Right renal cortex interstitium (tissue), 3 donors: ENCODE data around the gene CALHM4. TPM values are rescaled to one million over a fixed set of nuclear protein-coding genes. Genes with fewer than 3 reads are reported as not detected.

Experiments
- DNase-seq, 3 donors: peaks; one replicate each; pipeline ENCODE4 v3.0.0-alpha.2; 2013; ENCODE audit warnings: low read depth in 3 of 3, low spot score in 2 of 3
- polyA plus RNA-seq, 3 donors: library from polyadenylated mRNA; unstranded; fragments of 120-200 nt; gene quantifications; one replicate each; pipeline ENCODE4 v1.2.1, GENCODE V29; 2013; ENCODE audit not compliant: insufficient read length in 3 of 3

The CALHM4 gene, protein sequence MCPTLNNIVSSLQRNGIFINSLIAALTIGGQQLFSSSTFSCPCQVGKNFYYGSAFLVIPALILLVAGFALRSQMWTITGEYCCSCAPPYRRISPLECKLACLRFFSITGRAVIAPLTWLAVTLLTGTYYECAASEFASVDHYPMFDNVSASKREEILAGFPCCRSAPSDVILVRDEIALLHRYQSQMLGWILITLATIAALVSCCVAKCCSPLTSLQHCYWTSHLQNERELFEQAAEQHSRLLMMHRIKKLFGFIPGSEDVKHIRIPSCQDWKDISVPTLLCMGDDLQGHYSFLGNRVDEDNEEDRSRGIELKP
- 1 to 10 TPM in 2 of 3 donors, under 1 TPM in 1; 0.94 to 1.3 (median 1.1) TPM for polyA plus RNA-seq

DNA sequence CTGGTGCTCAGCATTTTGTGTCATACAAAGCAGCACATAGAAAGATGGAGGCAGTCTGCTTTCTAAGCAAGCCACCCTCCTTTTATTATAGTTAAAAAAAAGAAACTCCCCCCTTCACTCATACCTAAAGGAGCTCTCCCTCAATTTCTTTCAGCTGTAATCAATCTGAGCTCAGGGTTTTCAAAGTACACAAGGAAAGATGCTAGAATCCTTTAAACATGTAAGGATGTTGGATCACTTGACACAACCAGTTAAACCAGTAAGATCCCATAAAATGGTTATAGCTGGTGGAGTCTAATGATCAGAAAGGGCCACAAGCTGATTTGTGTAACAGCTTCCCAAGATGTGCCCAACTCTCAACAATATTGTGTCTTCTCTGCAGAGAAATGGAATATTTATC, at the start of gene CALHM4:
Gene CALHM4, plus strand, starts transcription at position 301 of the 400 bp plus-strand sequence. Its CDS starts 43 bp downstream, at position 344.
- no peak for DNase-seq

DNA sequence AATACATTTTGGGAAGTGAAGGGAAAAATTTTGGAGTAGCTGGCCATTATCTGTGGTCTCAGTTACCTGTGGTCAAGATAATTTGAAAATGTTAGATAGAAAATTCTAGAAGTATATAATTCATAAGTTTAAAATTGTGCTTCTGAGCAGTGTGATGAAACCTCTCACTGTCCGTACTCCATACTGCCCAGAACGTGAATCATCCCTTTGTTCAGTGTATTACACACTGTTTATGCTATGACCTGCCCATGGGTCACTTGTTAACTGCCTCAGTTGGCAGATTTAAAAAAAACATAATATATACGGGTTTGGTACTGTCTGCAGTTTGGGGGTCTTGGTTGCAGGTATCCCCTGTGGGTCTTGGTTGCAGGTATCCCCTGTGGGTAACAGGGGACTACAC, 46.2 kb upstream of the CALHM4 start:
- DNase-seq: no peak

DNA sequence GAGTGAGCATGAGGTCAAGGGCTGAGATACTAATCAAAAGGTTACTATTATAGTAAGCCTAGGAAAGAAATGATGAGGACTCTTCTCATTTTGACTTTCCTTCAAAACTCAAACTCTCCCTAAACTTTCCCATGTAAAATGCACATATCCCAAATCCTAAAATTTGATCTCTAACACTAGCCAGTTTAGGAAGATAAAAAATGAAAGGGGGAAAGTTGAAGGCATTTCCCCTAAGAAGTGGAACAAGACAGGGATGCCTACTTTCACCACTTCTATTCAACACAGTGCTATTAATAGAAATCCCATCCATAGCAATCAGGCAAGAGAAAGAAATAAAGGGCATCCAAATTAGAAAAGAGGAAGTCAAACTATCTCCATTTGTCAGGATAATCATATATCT, 45.0 kb upstream of the CALHM4 start:
- no peak for DNase-seq

DNA sequence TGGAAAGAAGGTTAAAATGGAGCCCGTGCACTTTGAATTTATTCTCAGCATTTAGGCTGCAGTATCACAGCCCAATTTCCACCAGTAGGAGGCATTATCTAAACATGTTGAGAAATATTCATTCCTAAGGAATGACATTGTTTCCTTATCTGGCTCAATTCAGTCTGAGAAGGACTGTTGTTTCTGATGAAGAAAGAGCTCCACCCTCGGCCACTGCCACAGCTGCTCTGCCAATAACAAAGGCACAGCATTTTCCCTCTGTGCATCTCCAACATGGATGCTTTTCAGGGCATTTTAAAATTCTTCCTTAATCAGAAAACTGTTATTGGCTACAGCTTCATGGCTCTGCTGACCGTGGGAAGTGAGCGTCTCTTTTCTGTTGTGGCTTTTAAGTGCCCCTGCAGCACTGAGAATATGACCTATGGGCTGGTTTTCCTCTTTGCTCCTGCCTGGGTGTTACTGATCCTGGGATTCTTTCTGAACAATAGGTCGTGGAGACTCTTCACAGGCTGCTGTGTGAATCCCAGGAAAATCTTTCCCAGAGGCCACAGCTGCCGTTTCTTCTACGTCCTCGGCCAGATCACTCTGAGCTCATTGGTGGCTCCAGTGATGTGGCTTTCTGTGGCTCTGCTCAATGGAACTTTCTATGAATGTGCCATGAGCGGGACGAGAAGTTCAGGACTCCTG, 42.0 kb upstream of the CALHM4 start, which contains the start of gene CALHM5:
Gene CALHM5, plus strand, starts transcription at position 216 of the 687 bp plus-strand sequence. Its CDS starts 58 bp downstream, at position 274.
- DNase-seq: no peak

GRCh38 chr6:116512111-116512559, 41.4 kb upstream of the CALHM4 start:
- no peak for DNase-seq

DNA sequence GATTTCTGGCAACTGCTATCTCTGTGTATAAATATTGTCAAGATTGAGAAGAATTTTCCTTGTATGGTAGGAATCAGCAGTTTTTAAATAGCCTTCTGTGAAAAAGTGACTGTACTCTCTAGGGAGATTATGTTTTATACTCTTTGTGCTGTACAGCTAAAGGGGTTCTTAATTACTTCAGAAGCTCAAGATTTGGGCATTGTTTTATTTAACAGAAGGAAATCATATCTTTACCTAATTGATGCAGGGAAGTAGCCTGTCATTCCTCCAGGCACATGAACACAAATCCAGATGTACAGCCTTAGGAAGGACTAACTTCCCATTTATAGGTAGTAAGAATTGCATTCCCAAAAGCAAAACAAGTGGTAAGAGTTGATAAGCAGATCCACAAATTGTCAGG, 40.8 kb upstream of the CALHM4 start:
- no peak for DNase-seq

DNA sequence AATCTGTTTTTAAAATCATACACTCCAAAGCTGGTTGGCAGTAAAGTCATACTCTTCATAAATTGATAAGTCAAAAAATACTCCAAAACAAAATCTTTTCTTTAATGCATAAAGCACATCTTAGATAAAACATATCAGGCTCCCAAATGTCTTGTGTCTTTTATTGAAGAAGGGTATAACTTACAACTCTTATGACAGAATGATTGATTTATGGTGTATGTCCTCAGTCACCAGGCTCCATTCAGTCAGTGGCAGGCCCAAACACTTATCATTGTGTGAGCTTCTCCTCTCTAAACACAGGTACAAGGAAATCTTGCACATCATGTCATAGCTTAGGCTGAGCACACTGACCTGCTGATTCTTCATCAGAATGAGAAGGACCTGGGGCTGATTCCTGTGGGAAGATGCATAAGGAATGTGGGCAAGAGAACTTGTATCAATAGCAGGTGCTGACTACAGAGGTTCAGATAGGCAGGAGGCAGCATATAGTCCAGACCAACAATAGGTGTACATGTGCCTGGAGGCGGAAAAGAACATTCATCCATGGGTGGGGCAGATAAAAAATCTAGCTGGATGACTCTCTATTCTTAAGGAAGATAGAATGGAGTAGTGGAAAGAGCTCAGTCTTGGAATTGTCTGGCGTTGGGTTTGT, 40.2 kb upstream of the CALHM4 start:
- no peak for DNase-seq

DNA sequence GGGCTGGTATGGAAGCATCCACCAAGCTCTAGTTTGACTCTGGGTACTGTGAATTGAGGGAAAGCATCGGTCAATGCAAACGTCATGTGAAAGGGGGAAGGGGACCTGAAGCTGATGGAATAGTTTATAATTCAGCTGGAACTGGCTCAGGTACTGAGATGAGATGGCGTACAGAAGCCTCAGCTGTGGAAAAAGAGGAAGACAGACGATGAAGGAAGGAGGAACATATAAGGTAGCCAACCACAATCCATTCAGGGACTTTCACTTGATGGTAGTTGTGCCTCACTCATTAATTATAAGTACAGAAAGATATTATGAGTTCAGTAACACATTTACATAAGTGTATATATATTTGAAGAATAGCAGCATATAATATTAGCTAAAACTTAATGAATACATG, 39.4 kb upstream of the CALHM4 start:
- no peak for DNase-seq

DNA sequence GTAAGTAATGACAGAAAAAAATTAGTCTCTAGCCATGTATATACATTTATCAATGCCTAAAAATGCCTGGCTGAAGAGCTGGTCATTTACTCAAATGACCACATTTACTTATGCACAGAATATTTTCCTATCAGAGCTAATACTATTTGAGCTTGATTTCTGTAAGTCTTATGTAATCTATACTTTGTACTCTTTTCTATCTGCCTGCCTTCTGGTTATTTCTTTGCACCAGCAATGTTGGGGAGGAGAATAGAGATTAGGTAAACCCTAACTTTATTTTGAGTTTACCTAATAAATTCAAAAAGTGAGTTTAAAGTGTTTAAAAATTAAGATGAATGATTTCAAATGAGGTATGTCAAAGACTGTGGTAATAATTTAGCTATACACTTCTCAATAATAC, 38.4 kb upstream of the CALHM4 start:
- no peak for DNase-seq

DNA sequence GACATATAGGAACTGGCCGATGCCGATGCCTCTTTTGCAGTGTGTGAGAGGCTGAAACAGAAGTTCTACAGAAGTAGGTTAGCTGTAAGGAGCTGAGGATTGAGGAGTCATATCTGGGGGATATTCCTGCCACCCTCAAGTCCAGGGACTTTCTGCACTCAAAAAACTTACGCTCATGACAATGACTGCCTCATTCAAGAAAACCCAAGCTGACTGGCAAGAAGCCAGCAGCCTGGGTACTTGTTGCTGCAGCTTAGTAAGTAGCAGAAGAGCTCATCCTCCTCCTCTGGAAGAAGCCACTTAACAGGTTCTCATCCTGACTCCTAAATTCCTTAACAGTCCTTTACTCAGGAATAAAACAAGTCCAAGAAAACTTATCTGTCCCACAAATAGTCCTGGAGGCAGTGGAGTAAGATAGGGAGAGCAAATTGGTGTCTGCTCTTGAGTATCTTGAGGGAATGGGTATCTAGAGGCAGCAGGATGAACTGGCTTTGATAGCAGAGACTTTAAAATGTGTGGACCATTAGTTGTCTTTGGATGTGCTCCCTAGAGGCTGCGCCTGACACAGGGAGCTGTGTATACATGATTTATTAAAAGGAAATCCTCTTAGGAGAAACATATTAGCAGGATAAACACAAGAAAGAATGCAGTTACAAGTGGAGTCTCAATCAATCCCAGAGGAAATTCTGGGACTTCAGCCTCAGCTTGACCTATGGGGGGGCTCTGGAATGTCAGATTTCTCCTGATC, 34.8 kb upstream of the CALHM4 start:
- no peak for DNase-seq

GRCh38 chr6:116522896-116523295, 30.7 kb upstream of the CALHM4 start:
- no peak for DNase-seq

DNA sequence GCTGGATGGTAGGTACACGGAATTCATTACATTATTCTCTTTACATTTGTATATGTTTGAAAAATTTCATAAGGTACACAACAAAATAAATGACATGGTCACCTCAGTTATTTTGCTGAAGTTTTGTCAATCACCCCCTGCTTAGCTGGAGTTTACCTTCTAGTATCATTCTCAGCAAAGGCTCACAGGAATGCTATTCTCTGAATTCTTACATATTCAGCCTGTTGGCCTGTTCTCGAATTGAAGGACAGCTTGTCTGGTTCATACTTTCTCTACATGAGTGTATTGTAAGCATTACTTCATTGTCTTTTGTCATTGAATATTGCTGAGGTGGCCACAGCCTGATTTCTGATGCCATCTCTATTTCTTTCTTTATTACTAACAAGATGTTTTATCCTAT, 29.3 kb upstream of the CALHM4 start:
- DNase-seq: no peak

DNA sequence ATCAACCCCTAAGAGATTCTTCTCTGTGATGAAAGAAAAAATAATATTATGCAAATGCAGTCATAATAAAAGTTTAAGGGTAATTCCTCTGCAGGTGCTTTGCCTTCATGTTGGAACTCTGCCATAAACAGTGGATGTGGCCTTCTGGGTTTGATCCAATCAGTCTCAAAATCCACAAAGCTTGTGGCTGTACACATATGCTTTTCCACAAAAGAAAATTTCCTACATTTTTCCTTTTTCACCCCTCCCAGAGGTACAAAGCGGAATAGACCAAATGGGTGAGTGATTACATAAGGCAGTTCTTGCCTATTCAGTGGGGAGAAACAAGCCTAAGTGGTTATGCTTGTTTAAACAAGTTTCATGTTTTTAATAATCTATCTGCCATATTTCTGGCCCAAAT, 25.4 kb upstream of the CALHM4 start:
- no peak for DNase-seq

DNA sequence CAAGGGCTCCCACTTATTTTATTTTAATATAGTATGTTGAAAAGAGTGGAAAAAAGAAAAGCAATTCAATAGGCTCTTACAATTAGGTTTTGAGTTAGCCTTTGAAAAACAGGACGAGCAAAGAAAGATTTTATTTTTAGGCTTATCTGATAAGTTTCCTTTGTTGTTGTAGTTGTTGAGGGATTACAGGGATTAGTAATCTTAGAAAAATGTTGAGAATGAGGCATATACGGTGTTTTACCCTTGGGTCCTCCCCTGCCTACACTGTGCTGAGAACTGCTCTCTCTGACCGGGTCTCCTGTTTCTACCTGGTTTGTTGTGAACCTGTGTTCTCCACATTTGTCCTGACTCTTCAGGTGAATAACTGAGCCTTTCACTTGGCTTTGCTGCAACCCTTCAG, 24.8 kb upstream of the CALHM4 start:
- DNase-seq: no peak

DNA sequence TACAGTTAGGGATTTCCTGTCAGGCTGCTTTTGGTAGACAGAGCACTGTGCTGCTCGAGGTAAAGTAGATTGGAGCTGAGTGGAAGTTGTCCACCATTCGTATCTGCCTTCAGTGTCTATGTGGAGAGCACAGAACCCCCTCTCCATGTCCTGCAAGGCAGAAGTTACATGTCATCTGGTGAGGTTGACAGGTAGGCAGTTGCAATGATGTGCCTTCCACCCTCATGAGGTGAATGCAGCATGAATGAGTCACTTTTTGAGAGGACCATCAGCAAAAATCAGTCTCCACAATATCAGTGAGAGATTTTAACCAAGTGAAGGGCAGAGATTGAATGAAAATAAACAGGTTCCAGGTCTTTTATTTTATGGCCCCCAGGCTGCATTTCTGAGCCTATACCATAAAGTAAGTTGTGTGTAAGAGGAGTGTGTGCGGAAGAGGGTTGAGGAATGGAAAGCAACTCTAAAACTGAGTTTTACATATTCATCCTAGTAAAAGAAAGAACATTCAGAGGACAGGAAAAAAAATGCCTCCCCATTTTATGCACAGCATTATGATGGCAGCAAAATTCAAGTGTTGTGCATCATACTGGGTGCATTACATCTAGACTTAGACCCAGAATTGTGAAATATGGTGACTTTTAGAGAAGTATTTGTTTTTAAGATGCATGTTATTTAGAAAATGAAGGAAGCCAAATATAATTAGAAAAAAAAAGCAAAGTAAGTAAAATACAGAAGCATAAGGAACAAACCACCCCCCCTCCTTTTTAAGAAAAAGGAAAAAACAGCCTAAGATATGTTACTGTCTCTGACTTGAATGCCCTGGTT, 23.9 kb upstream of the CALHM4 start:
- DNase-seq: no peak

DNA sequence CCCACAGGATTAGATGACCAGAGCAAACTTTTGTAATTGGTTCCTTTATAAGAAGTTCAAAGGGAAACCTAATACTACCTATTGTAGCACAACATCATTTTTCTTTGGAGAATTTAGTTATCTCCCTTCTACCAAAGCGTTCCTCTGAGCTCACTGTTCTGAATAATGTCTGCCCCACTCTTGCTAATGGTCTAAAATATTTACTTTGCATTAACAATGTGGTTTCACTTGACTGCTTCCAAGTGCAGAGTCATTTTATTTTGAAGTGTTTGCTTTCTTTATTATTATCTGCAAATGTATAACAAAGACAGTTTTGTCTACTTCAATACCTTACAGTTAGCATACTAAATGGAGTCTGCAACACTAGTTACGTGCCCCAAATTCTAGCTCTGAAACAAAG, 23.1 kb upstream of the CALHM4 start:
- DNase-seq: no peak

- DNase-seq: no peak
Measured at GRCh38 chr6:116531675-116532570, 21.6 kb upstream of the CALHM4 start.

- no peak for DNase-seq
Measured at GRCh38 chr6:116533233-116533957, 20.2 kb upstream of the CALHM4 start.
